HG02840 (cell line): ENCODE results near the gene ZNF540.
"Not testable (repeated sequence)": the region's sequence is repeated elsewhere in the genome, so short reads cannot be mapped to it uniquely, and the experiment has no call there.

Experiments used
- ATAC-seq: cut with Tn5 transposase; IDR thresholded peaks from one replicate; pipeline ENCODE4 v1.9.1; 2021; ENCODE audit warnings: mild to moderate bottlenecking, moderate library complexity, moderate number of reproducible peaks; ENCODE audit not compliant: unreplicated experiment, low FRiP score

ZNF540 gene

GRCh38 chr19:37594304-37594981 lies at the start of gene ZNF540, which contains the start of gene ZNF571:
Gene ZNF540 (plus strand): TSS chr19:37594876. CDS start chr19:37598448, 3,572 bp downstream.
Gene ZNF571 (minus strand): TSS chr19:37594792. CDS start chr19:37586676, 8,116 bp downstream.
- ATAC-seq: peak; percentile 96

GRCh38 chr19:37551129-37551993 lies 43.3 kb upstream of the ZNF540 start:
- ATAC-seq: no peak

- ATAC-seq: no peak
Measured at GRCh38 chr19:37563518-37563917, 31.2 kb upstream of the ZNF540 start.

- ATAC-seq: no peak
Measured at GRCh38 chr19:37564624-37565369, 29.9 kb upstream of the ZNF540 start.

- no peak for ATAC-seq
Measured at GRCh38 chr19:37565370-37565669, 29.4 kb upstream of the ZNF540 start.

- no peak for ATAC-seq
Measured at GRCh38 chr19:37572203-37572602, 22.5 kb upstream of the ZNF540 start.

- no peak for ATAC-seq
Measured at GRCh38 chr19:37583340-37583739, 11.3 kb upstream of the ZNF540 start.

DNA sequence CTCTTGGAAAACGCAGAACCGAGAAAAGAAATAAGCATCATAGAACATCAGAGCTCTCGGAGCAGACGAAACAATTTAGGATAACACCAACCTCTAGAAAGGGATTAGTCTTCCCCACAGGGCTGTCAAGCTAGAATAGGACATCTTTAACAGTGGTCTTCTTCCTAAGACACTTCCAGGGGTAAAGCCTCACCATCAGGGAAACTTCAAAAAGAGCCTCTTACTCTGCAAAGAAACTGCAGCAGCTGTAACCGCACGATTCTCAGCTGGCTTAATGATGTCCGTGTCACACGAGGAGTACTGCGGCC lies 726 bp upstream of the ZNF540 start:
- ATAC-seq: no peak

- peak; percentile 12 for ATAC-seq
Measured at GRCh38 chr19:37594982-37595382, 306 bp downstream of the ZNF540 start.

GRCh38 chr19:37635076-37636056 lies 40.7 kb downstream of the ZNF540 start:
- ATAC-seq: no peak

DNA sequence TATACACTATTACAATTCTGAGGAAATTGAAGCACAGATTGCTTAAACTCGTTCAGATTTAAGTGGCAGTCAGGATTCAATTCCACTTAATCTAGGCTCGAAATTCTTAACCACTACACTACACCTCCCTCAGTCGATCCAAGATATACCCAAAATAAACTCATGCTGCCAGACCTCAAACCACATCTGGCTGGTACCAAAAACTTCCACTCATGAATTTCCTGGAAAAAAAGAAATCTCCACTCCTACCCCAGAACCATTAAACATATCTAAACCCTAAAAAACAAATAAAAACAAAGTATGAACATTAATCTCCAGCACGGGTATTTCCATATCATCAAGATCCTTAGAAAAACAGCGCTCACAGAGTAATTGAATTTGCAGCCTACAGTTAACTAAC lies 59.4 kb downstream of the ZNF540 start:
- ATAC-seq: no peak

GRCh38 chr19:37654629-37655300 lies 60.1 kb downstream of the ZNF540 start:
- ATAC-seq: peak; percentile 31

- ATAC-seq: peak; percentile 53
Measured at GRCh38 chr19:37655301-37655688, 60.6 kb downstream of the ZNF540 start, which contains the start of gene ZFP30. Gene ZFP30 (minus strand): TSS chr19:37655465. CDS start chr19:37647822, 7,643 bp downstream.

GRCh38 chr19:37655689-37656371 lies 61.2 kb downstream of the ZNF540 start:
- ATAC-seq: peak; percentile 55

GRCh38 chr19:37657157-37657556 lies 62.5 kb downstream of the ZNF540 start:
- ATAC-seq: not testable (repeated sequence)
